A549 (cell line): ENCODE measurements around the gene TFF2.

ENCODE experiments used
- CEBPB ChIP-seq, 2 experiments: fragments of >200 bp in 1 of 2; sonication (Bioruptor Twin) in 1 of 2; formaldehyde crosslinking in 1 of 2; IDR thresholded peaks; 2 replicates each; pipeline ENCODE4 v1.6.1; 2012 to 2016
- EP300 ChIP-seq, 2 experiments: fragments of >200 bp; sonication (Bioruptor Twin); formaldehyde crosslinking; IDR thresholded peaks; 2 replicates in 1 of 2; 3 replicates in 1 of 2; pipeline ENCODE4 v1.6.1; 2016 to 2017
- HOXA7 ChIP-seq: fragments of 250-450 bp; sonication (Bioruptor Pico); IDR thresholded peaks from 2 replicates; pipeline ENCODE4 v1.5.0; 2020; ENCODE audit warnings: mild to moderate bottlenecking, moderate library complexity
- HOXB5 ChIP-seq: fragments of 250-450 bp; sonication (Bioruptor Pico); IDR thresholded peaks from 2 replicates; pipeline ENCODE4 v1.5.0; 2020; ENCODE audit warnings: mild to moderate bottlenecking, moderate library complexity
- JUN ChIP-seq, 2 experiments: fragments of >200 bp; sonication (Bioruptor Twin); formaldehyde crosslinking; IDR thresholded peaks; 2 replicates in 1 of 2; 3 replicates in 1 of 2; pipeline ENCODE4 v1.6.1; 2016 to 2017
- MAZ ChIP-seq: fragments of 150-350 bp; IDR thresholded peaks from 2 replicates; pipeline ENCODE4 v1.6.1; 2014; ENCODE audit warnings: antibody characterized with exemption, low read depth, low read length, borderline replicate concordance
- POLR2A ChIP-seq: IDR thresholded peaks from 2 replicates; pipeline ENCODE4 v1.6.1; 2012; ENCODE audit warnings: mild to moderate bottlenecking, low read length
- RAD21 ChIP-seq, 2 experiments: fragments of >200 bp in 1 of 2; sonication (Bioruptor Twin) in 1 of 2; formaldehyde crosslinking in 1 of 2; IDR thresholded peaks in 1 of 2; conservative IDR thresholded peaks in 1 of 2; 2 replicates in 1 of 2; 3 replicates in 1 of 2; pipeline ENCODE4 v1.6.1; 2012 to 2018; ENCODE audit warnings: inconsistent platforms in 1 of 2
- SREBF2 ChIP-seq: fragments of 450-650 bp; IDR thresholded peaks from 2 replicates; pipeline ENCODE4 v1.6.1; 2014; ENCODE audit warnings: mild to moderate bottlenecking, moderate library complexity
- TF ChIP-seq, protein P1 (sequence below): fragments of 200-600 bp; sonication (generic); IDR thresholded peaks from 2 replicates; pipeline ENCODE4 v1.6.1; 2016; ENCODE audit warnings: antibody characterized with exemption, mild to moderate bottlenecking, moderate library complexity
- TF ChIP-seq, protein P2 (sequence below): IDR thresholded peaks from 2 replicates; pipeline ENCODE4 v1.6.1; 2012
- TF ChIP-seq, protein P3 (sequence below): fragments of >200 bp; sonication (Bioruptor Twin); formaldehyde crosslinking; IDR thresholded peaks from 3 replicates; pipeline ENCODE4 v1.5.1; 2016
- TF ChIP-seq, protein P4 (sequence below): fragments of 250-450 bp; sonication (Bioruptor Pico); IDR thresholded peaks from 2 replicates; pipeline ENCODE4 v1.5.0; 2021; ENCODE audit warnings: mild to moderate bottlenecking, moderate library complexity, borderline replicate concordance

DNA sequence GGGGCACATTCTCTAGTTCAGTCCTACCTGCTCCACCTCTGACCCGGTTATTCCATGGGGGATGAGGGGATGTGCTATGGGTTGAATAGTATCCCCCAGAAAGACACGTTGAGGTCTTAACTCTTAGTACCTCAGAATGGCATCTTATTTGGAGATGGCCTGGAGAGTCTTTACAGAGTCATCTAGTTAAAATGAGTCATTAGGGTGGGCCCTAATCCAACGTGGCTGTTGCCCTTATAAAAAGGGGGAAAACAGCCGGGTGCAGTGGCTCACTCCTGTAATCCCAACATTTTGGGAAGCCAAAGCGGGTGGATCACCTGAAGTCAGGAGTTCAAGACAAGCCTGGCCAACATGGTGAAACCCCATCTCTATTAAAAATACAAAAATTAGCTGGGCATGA is 39.4 kb upstream of the TFF2 start:
- TF ChIP-seq, protein P1, sequence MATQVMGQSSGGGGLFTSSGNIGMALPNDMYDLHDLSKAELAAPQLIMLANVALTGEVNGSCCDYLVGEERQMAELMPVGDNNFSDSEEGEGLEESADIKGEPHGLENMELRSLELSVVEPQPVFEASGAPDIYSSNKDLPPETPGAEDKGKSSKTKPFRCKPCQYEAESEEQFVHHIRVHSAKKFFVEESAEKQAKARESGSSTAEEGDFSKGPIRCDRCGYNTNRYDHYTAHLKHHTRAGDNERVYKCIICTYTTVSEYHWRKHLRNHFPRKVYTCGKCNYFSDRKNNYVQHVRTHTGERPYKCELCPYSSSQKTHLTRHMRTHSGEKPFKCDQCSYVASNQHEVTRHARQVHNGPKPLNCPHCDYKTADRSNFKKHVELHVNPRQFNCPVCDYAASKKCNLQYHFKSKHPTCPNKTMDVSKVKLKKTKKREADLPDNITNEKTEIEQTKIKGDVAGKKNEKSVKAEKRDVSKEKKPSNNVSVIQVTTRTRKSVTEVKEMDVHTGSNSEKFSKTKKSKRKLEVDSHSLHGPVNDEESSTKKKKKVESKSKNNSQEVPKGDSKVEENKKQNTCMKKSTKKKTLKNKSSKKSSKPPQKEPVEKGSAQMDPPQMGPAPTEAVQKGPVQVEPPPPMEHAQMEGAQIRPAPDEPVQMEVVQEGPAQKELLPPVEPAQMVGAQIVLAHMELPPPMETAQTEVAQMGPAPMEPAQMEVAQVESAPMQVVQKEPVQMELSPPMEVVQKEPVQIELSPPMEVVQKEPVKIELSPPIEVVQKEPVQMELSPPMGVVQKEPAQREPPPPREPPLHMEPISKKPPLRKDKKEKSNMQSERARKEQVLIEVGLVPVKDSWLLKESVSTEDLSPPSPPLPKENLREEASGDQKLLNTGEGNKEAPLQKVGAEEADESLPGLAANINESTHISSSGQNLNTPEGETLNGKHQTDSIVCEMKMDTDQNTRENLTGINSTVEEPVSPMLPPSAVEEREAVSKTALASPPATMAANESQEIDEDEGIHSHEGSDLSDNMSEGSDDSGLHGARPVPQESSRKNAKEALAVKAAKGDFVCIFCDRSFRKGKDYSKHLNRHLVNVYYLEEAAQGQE: no peak
- no peak for TF ChIP-seq EP300 (IDR thresholded peaks at IDR 0.05)
- TF ChIP-seq, protein P2, sequence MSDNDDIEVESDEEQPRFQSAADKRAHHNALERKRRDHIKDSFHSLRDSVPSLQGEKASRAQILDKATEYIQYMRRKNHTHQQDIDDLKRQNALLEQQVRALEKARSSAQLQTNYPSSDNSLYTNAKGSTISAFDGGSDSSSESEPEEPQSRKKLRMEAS: no peak
- no peak for TF ChIP-seq CEBPB (IDR thresholded peaks at IDR 0.05)
- TF ChIP-seq, protein P3, sequence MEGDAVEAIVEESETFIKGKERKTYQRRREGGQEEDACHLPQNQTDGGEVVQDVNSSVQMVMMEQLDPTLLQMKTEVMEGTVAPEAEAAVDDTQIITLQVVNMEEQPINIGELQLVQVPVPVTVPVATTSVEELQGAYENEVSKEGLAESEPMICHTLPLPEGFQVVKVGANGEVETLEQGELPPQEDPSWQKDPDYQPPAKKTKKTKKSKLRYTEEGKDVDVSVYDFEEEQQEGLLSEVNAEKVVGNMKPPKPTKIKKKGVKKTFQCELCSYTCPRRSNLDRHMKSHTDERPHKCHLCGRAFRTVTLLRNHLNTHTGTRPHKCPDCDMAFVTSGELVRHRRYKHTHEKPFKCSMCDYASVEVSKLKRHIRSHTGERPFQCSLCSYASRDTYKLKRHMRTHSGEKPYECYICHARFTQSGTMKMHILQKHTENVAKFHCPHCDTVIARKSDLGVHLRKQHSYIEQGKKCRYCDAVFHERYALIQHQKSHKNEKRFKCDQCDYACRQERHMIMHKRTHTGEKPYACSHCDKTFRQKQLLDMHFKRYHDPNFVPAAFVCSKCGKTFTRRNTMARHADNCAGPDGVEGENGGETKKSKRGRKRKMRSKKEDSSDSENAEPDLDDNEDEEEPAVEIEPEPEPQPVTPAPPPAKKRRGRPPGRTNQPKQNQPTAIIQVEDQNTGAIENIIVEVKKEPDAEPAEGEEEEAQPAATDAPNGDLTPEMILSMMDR: no peak
- TF ChIP-seq HOXB5: no peak
- no peak for TF ChIP-seq JUN (IDR thresholded peaks at IDR 0.05)
- no peak for TF ChIP-seq RAD21 (conservative IDR thresholded peaks at IDR 0.05 in 1 of 2, IDR thresholded peaks at IDR 0.05 in 1 of 2)
- no peak for TF ChIP-seq POLR2A
- no peak for TF ChIP-seq HOXA7 (CRISPR knock-in tag)
- TF ChIP-seq, protein P4, sequence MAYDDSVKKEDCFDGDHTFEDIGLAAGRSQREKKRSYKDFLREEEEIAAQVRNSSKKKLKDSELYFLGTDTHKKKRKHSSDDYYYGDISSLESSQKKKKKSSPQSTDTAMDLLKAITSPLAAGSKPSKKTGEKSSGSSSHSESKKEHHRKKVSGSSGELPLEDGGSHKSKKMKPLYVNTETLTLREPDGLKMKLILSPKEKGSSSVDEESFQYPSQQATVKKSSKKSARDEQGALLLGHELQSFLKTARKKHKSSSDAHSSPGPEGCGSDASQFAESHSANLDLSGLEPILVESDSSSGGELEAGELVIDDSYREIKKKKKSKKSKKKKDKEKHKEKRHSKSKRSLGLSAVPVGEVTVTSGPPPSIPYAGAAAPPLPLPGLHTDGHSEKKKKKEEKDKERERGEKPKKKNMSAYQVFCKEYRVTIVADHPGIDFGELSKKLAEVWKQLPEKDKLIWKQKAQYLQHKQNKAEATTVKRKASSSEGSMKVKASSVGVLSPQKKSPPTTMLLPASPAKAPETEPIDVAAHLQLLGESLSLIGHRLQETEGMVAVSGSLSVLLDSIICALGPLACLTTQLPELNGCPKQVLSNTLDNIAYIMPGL (CRISPR knock-in tag): no peak
- TF ChIP-seq MAZ: no peak
- no peak for TF ChIP-seq SREBF2
